ENCODE data around the gene RHBDL1. TPM values are rescaled to one million over a fixed set of nuclear protein-coding genes. Genes with fewer than 3 reads are reported as not detected.

The RHBDL1 gene
- polyA plus RNA-seq, 1 donor from 2014 or later: 7.2 TPM

DNA sequence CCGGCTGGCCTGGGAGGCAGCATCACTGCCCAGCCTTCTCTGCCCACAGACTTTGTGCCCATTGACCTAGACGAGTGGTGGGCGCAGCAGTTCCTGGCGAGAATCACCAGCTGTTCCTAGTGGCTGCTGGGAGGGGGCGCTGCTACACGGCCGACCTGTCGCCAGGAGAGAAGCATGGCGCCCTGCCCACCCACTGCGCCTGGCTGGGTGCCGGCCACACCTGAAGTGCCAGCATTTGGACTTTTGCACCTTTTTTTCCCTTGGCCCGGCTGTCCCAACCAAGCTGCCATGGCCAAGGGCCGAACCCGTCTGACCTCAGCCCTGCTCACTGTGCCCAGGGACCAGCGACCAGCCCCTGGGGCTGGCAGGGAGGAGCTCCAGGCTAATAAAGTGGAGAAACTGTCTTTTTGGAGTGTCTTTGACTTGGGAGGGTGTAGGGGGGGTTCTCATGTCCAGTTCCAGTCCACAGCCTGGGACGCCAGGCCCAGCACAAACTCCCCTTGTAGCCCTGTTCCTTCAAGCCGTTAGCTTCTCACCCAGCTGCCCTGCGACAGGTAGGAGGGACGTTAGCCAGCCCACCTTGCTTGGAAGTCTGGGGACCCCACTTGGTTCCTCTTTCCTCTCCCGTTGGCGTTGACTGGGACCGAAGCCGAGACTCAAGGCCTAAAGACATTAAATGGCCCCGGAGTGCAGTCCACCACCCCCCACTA lies 27.2 kb upstream of the RHBDL1 start:
- H3K9me3 ChIP-seq (ENCODE audit: low read length): no peaks in the 10 kb centered on the region
- H3K9me2 ChIP-seq (ENCODE audit: insufficient read depth, low read length): no peaks in the 10 kb centered on the region
- H3K36me3 ChIP-seq (ENCODE audit: insufficient read depth, low read length): no peaks in the 10 kb centered on the region
- no peaks in the 10 kb centered on the region for H4K20me1 ChIP-seq (ENCODE audit: insufficient read depth)
- no peak for TF ChIP-seq RAD21 (conservative IDR thresholded peaks at IDR 0.05)
- TF ChIP-seq, protein P1, sequence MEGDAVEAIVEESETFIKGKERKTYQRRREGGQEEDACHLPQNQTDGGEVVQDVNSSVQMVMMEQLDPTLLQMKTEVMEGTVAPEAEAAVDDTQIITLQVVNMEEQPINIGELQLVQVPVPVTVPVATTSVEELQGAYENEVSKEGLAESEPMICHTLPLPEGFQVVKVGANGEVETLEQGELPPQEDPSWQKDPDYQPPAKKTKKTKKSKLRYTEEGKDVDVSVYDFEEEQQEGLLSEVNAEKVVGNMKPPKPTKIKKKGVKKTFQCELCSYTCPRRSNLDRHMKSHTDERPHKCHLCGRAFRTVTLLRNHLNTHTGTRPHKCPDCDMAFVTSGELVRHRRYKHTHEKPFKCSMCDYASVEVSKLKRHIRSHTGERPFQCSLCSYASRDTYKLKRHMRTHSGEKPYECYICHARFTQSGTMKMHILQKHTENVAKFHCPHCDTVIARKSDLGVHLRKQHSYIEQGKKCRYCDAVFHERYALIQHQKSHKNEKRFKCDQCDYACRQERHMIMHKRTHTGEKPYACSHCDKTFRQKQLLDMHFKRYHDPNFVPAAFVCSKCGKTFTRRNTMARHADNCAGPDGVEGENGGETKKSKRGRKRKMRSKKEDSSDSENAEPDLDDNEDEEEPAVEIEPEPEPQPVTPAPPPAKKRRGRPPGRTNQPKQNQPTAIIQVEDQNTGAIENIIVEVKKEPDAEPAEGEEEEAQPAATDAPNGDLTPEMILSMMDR (IDR thresholded peaks at IDR 0.05; ENCODE audit: poor library complexity, severe bottlenecking): peak; percentile 47
- TF ChIP-seq, protein P2, sequence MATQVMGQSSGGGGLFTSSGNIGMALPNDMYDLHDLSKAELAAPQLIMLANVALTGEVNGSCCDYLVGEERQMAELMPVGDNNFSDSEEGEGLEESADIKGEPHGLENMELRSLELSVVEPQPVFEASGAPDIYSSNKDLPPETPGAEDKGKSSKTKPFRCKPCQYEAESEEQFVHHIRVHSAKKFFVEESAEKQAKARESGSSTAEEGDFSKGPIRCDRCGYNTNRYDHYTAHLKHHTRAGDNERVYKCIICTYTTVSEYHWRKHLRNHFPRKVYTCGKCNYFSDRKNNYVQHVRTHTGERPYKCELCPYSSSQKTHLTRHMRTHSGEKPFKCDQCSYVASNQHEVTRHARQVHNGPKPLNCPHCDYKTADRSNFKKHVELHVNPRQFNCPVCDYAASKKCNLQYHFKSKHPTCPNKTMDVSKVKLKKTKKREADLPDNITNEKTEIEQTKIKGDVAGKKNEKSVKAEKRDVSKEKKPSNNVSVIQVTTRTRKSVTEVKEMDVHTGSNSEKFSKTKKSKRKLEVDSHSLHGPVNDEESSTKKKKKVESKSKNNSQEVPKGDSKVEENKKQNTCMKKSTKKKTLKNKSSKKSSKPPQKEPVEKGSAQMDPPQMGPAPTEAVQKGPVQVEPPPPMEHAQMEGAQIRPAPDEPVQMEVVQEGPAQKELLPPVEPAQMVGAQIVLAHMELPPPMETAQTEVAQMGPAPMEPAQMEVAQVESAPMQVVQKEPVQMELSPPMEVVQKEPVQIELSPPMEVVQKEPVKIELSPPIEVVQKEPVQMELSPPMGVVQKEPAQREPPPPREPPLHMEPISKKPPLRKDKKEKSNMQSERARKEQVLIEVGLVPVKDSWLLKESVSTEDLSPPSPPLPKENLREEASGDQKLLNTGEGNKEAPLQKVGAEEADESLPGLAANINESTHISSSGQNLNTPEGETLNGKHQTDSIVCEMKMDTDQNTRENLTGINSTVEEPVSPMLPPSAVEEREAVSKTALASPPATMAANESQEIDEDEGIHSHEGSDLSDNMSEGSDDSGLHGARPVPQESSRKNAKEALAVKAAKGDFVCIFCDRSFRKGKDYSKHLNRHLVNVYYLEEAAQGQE (IDR thresholded peaks at IDR 0.05; ENCODE audit: borderline replicate concordance): no peak
- TF ChIP-seq EZH2 (IDR thresholded peaks at IDR 0.05; ENCODE audit: borderline replicate concordance, insufficient read depth, low read length, poor library complexity, severe bottlenecking): no peak
- TF ChIP-seq SMC3 (conservative IDR thresholded peaks at IDR 0.05; ENCODE audit: poor library complexity): no peak
- no peak for TF ChIP-seq EP300 (conservative IDR thresholded peaks at IDR 0.05; ENCODE audit: poor library complexity, severe bottlenecking)
- no peak for TF ChIP-seq TAF1 (IDR thresholded peaks at IDR 0.05; ENCODE audit: low read depth)
- no peak for TF ChIP-seq POLR2AphosphoS5 (IDR thresholded peaks at IDR 0.05)
- peak overlapping the region; percentile 95 for H3K4me2 ChIP-seq (ENCODE audit: low read length)
- H2AFZ ChIP-seq (ENCODE audit: low read depth, low read length): peak overlapping the region; percentile 45
- no peaks in the 10 kb centered on the region for H3K27me3 ChIP-seq (ENCODE audit: insufficient read depth, low read depth, low read length)
- H3K79me2 ChIP-seq (replicated peaks; ENCODE audit: insufficient read depth, low read length): no peaks in the 10 kb centered on the region
- peak overlapping the region; percentile 77 for H3K27ac ChIP-seq (ENCODE audit: low read length)
- peak overlapping the region; percentile 91 for H3K4me3 ChIP-seq (ENCODE audit: low read length)
- no peaks in the 10 kb centered on the region for H3F3A ChIP-seq (ENCODE audit: insufficient read depth, low read length, poor library complexity, severe bottlenecking)
- H3K9ac ChIP-seq (ENCODE audit: low read length): peak overlapping the region; percentile 89

DNA sequence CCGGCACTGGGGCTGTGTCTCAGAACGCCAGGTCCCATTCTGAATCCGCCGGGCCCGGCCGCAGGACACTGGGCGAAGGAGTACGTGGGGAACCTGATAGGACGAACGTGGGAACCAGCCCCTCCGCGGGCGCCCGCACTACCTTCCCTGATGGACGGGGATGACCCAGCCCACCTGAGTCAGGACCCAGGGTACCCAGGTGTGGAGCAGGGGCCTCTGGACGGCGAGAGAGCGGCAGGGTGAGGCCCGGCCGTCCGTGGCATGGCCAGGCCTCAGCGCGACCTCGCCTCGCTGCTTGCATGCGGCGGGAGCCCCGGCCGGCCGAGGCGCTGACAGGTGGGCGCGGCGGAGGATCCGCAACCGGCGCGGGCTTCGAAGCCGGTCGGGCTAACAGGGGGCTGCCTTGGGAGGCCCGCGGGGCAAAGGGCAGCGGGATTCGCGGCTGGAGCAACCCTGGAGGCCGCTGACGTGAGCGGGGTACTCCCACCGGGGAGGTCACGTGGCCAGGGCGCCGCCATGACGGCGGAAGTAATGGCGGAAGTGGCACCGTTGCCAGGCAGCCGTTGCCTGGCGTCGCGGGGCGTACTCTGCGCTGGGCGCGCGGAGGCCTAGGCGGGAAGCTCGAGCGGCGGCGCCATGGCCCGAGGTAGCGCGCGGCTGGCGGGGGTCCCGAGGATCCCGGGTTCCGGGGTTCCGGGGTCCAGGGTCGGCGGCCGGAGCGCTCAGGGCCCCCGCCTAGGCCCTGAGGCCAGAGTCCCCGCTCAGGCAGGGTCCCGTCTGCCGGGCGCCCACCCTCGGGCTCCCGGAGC lies 26.5 kb upstream of the RHBDL1 start, which contains the start of gene WDR90:
WDR90 (plus strand) TSS at position 585 of the 809 bp plus-strand sequence; CDS start at position 637, 52 bp downstream.
- peak within 1 kb of the TSS; percentile 89 for H3K9ac ChIP-seq (ENCODE audit: low read length)
- peak; percentile 79 for TF ChIP-seq POLR2AphosphoS5 (IDR thresholded peaks at IDR 0.05)
- no peak for TF ChIP-seq SMC3 (conservative IDR thresholded peaks at IDR 0.05; ENCODE audit: poor library complexity)
- TF ChIP-seq, protein P1 (IDR thresholded peaks at IDR 0.05; ENCODE audit: poor library complexity, severe bottlenecking): peak; percentile 11
- TF ChIP-seq EZH2 (IDR thresholded peaks at IDR 0.05; ENCODE audit: borderline replicate concordance, insufficient read depth, low read length, poor library complexity, severe bottlenecking): no peak
- peak; percentile 52 for TF ChIP-seq EP300 (conservative IDR thresholded peaks at IDR 0.05; ENCODE audit: poor library complexity, severe bottlenecking)
- no peak for TF ChIP-seq TAF1 (IDR thresholded peaks at IDR 0.05; ENCODE audit: low read depth)
- TF ChIP-seq MXI1 (conservative IDR thresholded peaks at IDR 0.05; ENCODE audit: poor library complexity, severe bottlenecking): peak; percentile 99
- no peaks in the 10 kb centered on the region for H3K79me2 ChIP-seq (replicated peaks; ENCODE audit: insufficient read depth, low read length)
- H3K4me2 ChIP-seq (ENCODE audit: low read length): peak within 1 kb of the TSS; percentile 95
- H4K20me1 ChIP-seq (ENCODE audit: insufficient read depth): no peaks in the 10 kb centered on the region
- peak within 1 kb of the TSS; percentile 77 for H3K27ac ChIP-seq (ENCODE audit: low read length)
- H3K4me3 ChIP-seq (ENCODE audit: low read length): peak within 1 kb of the TSS; percentile 91
- no peaks in the 10 kb centered on the region for H3K27me3 ChIP-seq (ENCODE audit: insufficient read depth, low read depth, low read length)
- no peaks in the 10 kb centered on the region for H3F3A ChIP-seq (ENCODE audit: insufficient read depth, low read length, poor library complexity, severe bottlenecking)
- H3K9me2 ChIP-seq (ENCODE audit: insufficient read depth, low read length): no peaks in the 10 kb centered on the region
- peak within 1 kb of the TSS; percentile 45 for H2AFZ ChIP-seq (ENCODE audit: low read depth, low read length)
- no peaks in the 10 kb centered on the region for H3K9me3 ChIP-seq (ENCODE audit: low read length)
- no peaks in the 10 kb centered on the region for H3K36me3 ChIP-seq (ENCODE audit: insufficient read depth, low read length)
